BJ (cell line): Measurements from ENCODE around the gene ZNF423. TPM values are rescaled to one million over a fixed set of nuclear protein-coding genes. Genes with fewer than 3 reads are reported as not detected.

Experiments used
- CTCF ChIA-PET: fragments of 350-600 bp; formaldehyde crosslinking; extraction: SDS; loops from one replicate; lab custom pipeline; 2021; ENCODE audit warnings: antibody characterized with exemption, inconsistent platforms; lab: Yijun Ruan, JAX
- POLR2A ChIA-PET: fragments of 300-600 bp; sonication (Branson Sonifier 250); formaldehyde crosslinking; extraction: SDS; loops from one replicate; lab custom pipeline; 2021; ENCODE audit warnings: antibody characterized with exemption; lab: Charles Lee
- DNase-seq: peaks from one replicate; pipeline ENCODE4 v3.0.0-alpha.2; 2011; ENCODE audit warnings: low read depth
- H3K27me3 ChIP-seq: 2 replicates; pipeline ENCODE4 v1.6.0; 2011; ENCODE audit warnings: low read length; ENCODE audit not compliant: control insufficient read depth, insufficient read depth
- H3K36me3 ChIP-seq: 2 replicates; pipeline ENCODE4 v1.5.1; 2011; ENCODE audit warnings: low read length; ENCODE audit not compliant: control insufficient read depth, insufficient read depth
- H3K4me3 ChIP-seq: 2 replicates; pipeline ENCODE4 v1.5.1; 2011; ENCODE audit warnings: low read depth, mild to moderate bottlenecking, control low read depth, low read length
- polyA plus RNA-seq: library from polyadenylated mRNA; depleted of rRNA; stranded (reverse); fragments of >200 nt; gene quantifications from 2 replicates; pipeline ENCODE4 v1.2.3, GENCODE V29; 2011
- TF ChIP-seq, protein P1 (sequence below): IDR thresholded peaks from 2 replicates; pipeline ENCODE4 v1.5.1; 2011; ENCODE audit warnings: low read depth, mild to moderate bottlenecking, control low read depth, inconsistent platforms, low read length, moderate library complexity; ENCODE audit not compliant: insufficient read depth

Gene ZNF423
- polyA plus RNA-seq, 1 experiment, result 0.22 TPM

DNA sequence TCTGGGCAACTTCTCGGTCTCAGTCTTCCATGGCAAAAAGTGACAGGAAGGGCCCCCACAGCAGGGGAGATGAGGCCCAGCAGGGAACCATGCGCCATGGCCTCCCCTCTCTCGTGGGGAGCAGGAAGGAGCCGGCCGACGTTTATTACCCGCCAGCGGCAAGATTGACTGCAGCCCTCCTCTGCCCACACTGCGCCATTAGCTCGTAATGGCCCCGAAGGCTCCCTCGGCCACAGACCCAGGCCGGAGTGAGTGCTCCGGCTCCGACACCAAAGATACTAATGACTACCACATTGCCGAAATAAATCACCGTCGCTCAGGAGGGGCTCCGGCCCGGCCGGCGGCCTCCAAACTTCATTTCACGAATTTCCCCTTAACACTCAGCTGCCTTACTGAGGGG is 255.4 kb downstream of the ZNF423 start:
- ChIA-PET POLR2A (no interaction called here), CTCF (no interaction called here)
- TF ChIP-seq, protein P1, sequence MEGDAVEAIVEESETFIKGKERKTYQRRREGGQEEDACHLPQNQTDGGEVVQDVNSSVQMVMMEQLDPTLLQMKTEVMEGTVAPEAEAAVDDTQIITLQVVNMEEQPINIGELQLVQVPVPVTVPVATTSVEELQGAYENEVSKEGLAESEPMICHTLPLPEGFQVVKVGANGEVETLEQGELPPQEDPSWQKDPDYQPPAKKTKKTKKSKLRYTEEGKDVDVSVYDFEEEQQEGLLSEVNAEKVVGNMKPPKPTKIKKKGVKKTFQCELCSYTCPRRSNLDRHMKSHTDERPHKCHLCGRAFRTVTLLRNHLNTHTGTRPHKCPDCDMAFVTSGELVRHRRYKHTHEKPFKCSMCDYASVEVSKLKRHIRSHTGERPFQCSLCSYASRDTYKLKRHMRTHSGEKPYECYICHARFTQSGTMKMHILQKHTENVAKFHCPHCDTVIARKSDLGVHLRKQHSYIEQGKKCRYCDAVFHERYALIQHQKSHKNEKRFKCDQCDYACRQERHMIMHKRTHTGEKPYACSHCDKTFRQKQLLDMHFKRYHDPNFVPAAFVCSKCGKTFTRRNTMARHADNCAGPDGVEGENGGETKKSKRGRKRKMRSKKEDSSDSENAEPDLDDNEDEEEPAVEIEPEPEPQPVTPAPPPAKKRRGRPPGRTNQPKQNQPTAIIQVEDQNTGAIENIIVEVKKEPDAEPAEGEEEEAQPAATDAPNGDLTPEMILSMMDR, result no peak
- H3K27me3 ChIP-seq, result peaks cover 15% of the 10 kb centered on the region
- DNase-seq, result no peak
- H3K4me3 ChIP-seq, result no peak overlapping the region
- no peaks in the 10 kb centered on the region for H3K36me3 ChIP-seq

DNA sequence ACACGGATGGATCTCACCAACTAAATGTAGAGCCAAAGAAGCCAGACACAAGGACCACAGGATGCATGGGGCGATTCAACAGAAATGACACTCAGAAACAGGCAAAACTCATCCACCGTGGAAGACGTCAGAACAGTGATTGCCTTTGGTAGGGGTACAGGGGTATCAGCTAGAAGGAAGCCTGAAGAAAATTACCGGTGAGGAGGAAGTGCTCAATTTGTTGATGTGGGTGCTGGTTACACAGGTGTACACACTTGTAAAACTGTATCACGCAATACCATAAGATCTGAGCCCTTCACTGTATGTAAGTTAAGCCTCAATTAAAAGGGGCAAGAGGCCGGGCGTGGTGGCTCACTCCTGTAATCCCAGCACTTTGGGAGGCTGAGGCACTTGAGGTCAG is 256.2 kb downstream of the ZNF423 start:
- no peak overlapping the region for H3K4me3 ChIP-seq
- no peak for DNase-seq
- no peaks in the 10 kb centered on the region for H3K36me3 ChIP-seq
- POLR2A ChIA-PET, result no interaction called here
- TF ChIP-seq, protein P1, result no peak
- CTCF ChIA-PET, result no interaction called here
- H3K27me3 ChIP-seq, result peaks cover 15% of the 10 kb centered on the region

DNA sequence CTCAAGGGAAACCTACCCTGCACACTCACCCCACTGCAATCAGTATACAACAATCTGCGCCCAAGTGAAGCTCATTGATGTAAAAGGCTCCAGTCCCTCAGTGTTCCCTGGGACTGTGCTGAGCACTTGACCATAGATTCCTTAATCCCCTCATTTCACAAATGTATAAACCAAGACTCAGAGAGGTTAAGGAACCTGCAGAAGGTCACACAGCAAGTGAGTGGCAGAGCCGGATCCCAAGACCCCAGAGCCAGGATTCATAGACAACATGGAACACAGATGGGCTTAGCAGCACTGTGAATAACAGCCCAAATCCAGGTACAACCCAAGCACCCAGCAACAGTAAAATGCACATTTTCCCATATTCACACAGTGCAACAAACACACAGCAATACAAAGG is 256.6 kb downstream of the ZNF423 start:
- CTCF ChIA-PET, result no interaction called here
- no peak for DNase-seq
- H3K27me3 ChIP-seq, result peaks cover 15% of the 10 kb centered on the region
- TF ChIP-seq, protein P1, result no peak
- no peak overlapping the region for H3K4me3 ChIP-seq
- POLR2A ChIA-PET, result no interaction called here
- no peaks in the 10 kb centered on the region for H3K36me3 ChIP-seq

DNA sequence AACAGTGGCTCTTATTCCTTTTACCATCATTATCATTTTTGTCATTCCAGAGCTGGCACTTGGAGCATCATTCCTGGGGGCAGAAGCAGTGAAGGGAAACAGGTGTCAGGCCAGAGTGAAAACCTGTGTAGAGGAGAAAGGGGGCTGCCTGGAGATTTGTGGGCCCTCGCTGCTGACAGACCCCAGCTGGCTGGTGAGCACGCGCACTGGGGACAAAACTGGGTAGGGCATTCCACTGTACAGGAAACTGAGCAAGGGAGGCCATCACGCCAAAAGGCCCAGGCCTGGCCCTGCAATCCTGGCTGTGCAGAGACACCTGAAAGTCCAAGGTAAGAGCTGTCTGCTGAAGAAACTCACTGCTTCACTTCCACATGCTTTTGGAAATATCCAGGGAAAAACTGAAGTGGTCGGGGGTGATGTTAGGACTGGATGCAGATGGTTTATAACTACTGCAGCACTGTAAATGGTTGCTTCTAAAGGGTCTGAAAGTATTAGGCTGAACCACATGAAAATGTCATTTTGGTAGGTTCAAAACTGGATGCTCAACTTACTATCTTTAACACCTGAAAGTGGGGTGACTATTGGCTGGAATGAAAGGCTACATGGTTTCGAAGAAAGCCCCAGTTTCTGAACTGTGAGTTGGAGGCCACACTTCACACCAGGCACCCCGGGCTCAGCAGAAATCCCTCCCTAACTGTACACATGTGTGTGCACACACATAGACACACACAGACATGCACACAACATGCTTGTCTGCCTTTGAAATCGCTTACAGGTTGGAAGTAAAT is 257.3 kb downstream of the ZNF423 start:
- DNase-seq, result no peak
- H3K36me3 ChIP-seq, result no peaks in the 10 kb centered on the region
- H3K4me3 ChIP-seq, result no peak overlapping the region
- peaks cover 15% of the 10 kb centered on the region for H3K27me3 ChIP-seq
- CTCF ChIA-PET, result no interaction called here
- TF ChIP-seq, protein P1, result no peak
- POLR2A ChIA-PET, result no interaction called here

DNA sequence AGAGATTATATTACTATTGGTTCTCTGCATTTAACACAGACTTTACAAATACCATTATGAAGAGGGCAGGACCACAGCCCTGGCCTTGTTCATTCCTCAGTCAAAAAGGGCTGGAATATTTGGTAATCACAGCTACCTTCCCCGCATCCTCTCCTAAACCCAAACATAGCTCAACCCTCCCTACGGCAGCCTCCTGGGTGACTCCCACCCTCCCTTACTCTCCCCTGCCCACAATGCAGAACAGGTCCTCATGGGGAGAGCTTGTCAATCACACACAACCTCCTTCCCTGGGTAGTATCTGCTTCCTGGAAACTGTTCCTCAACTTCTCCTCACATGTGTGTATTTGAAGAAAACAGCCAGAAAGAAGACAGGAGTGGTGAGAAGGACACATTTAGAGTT is 258.1 kb downstream of the ZNF423 start:
- ChIA-PET POLR2A (no interaction called here), CTCF (no interaction called here)
- no peak overlapping the region for H3K4me3 ChIP-seq
- TF ChIP-seq, protein P1, result no peak
- H3K27me3 ChIP-seq, result peaks cover 15% of the 10 kb centered on the region
- no peaks in the 10 kb centered on the region for H3K36me3 ChIP-seq
- DNase-seq, result no peak
